Smooth muscle cell (in vitro differentiated cells): ENCODE results near the gene DHCR24. TPM values are rescaled to one million over a fixed set of nuclear protein-coding genes. Genes with fewer than 3 reads are reported as not detected.

Experiments
- DNase-seq: peaks from one replicate; lab custom pipeline; 2025; ENCODE audit not compliant: unreplicated experiment; lab: John Stamatoyannopoulos, UW
- H2AFZ ChIP-seq: fragments of 200-600 bp; sonication (generic); 2 replicates; pipeline ENCODE4 v1.6.0; 2016; ENCODE audit warnings: antibody characterized with exemption, low read depth, mild to moderate bottlenecking
- H3F3A ChIP-seq: fragments of 200-600 bp; sonication (generic); 2 replicates; pipeline ENCODE4 v1.6.0; 2017; ENCODE audit warnings: antibody characterized with exemption, low read depth
- H3K27ac ChIP-seq: fragments of 200-600 bp; sonication (generic); 2 replicates; pipeline ENCODE4 v1.5.1; 2016; ENCODE audit warnings: low read depth, mild to moderate bottlenecking
- H3K27me3 ChIP-seq: fragments of 200-600 bp; sonication (generic); 2 replicates; pipeline ENCODE4 v1.6.1; 2016; ENCODE audit warnings: low read depth, mild to moderate bottlenecking
- H3K36me3 ChIP-seq: fragments of 200-600 bp; sonication (generic); 2 replicates; pipeline ENCODE4 v1.5.1; 2016; ENCODE audit warnings: low read depth
- H3K4me1 ChIP-seq: fragments of 200-600 bp; sonication (generic); 2 replicates; pipeline ENCODE4 v1.5.1; 2016; ENCODE audit warnings: low read depth
- H3K4me2 ChIP-seq: fragments of 200-600 bp; sonication (generic); 2 replicates; pipeline ENCODE4 v1.6.0; 2016; ENCODE audit warnings: mild to moderate bottlenecking
- H3K4me3 ChIP-seq: fragments of 200-600 bp; sonication (generic); 2 replicates; pipeline ENCODE4 v1.5.1; 2016; ENCODE audit warnings: mild to moderate bottlenecking
- H3K79me2 ChIP-seq: fragments of 200-600 bp; sonication (generic); 2 replicates; pipeline ENCODE4 v1.6.0; 2016; ENCODE audit warnings: low read depth, mild to moderate bottlenecking
- H3K9ac ChIP-seq: fragments of 200-600 bp; sonication (generic); 2 replicates; pipeline ENCODE4 v1.6.0; 2016; ENCODE audit warnings: low read depth
- H3K9me3 ChIP-seq: fragments of 200-600 bp; sonication (generic); replicated peaks from 2 replicates; pipeline ENCODE4 v1.5.1; 2016; ENCODE audit warnings: low read depth
- H4K20me1 ChIP-seq: fragments of 200-600 bp; sonication (generic); 2 replicates; pipeline ENCODE4 v1.6.0; 2016; ENCODE audit warnings: low read depth
- CTCF ChIP-seq: fragments of 200-600 bp; sonication (generic); IDR thresholded peaks from 2 replicates; pipeline ENCODE4 v1.5.1; 2017; ENCODE audit warnings: borderline replicate concordance, mild to moderate bottlenecking, antibody characterized with exemption; ENCODE audit not compliant: insufficient read depth, poor library complexity, severe bottlenecking
- WGBS: methylation state at CpG from one replicate; pipeline ENCODE4 v1.1.7; 2016; ENCODE audit warnings: low lambda C conversion rate; 5-methylcytosine and 5-hydroxymethylcytosine counted together
- polyA plus RNA-seq: library from polyadenylated mRNA; unstranded; fragments of >200 nt; fragmentation: Nextera tagmentation; extraction: Ambion mirVana; gene quantifications from 2 replicates; pipeline ENCODE4 v1.2.1, GENCODE V29; 2016
- total RNA-seq: library from RNA; depleted of rRNA; stranded (reverse); fragments of >200 nt; gene quantifications from 2 replicates; pipeline ENCODE4 v1.2.3, GENCODE V29; 2014

Gene DHCR24
- total and polyA plus RNA-seq, 2 experiments from 2014 or later = 47.2 to 64.2 TPM

DNA sequence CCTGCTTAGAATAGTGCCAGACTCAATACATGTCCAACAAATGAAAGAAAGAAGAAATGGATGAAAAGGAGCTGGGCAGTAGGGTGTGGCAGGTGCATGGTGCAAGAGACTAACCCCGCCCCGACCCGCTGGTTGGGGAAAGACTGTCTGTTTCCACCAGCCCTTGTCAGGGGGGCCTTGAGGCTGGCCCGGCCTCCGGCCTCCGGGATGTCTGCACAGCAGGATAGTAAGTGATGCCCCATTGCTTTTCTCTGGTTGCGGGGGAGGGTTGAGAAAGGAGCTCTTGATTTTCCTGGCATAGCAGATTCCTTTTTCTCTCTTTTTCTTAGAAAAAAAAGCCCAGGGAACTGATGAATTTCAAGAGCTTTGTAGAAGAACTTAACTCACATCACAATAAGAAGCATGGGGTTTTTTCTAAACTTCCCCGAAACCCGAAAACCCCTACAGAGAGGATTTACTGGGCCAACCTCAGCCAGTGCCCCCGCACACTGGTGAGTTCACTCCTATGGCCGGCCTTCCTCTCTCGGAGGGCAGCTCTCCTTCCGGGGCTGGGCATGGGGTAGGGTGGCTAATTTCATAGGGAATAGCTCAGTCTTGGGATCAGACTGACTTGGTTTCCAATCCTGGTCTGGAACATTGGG is 73.4 kb downstream of the DHCR24 start:
- Histone ChIP-seq H3K9me3 (no peaks in the 10 kb centered on the region), H3K27ac (no peak overlapping the region), H3F3A (no peaks in the 10 kb centered on the region), H4K20me1 (no peaks in the 10 kb centered on the region), H3K9ac (no peak overlapping the region), H3K79me2 (no peaks in the 10 kb centered on the region), H2AFZ (no peak overlapping the region), H3K27me3 (no peaks in the 10 kb centered on the region), H3K4me3 (no peak overlapping the region), H3K4me2 (no peak overlapping the region), H3K36me3 (no peaks in the 10 kb centered on the region), H3K4me1 (no peaks in the 10 kb centered on the region)
- TF ChIP-seq CTCF = no peak
- no peak for DNase-seq
- 57% methylated on average over 13 of the region's 13 CpGs for WGBS

DNA sequence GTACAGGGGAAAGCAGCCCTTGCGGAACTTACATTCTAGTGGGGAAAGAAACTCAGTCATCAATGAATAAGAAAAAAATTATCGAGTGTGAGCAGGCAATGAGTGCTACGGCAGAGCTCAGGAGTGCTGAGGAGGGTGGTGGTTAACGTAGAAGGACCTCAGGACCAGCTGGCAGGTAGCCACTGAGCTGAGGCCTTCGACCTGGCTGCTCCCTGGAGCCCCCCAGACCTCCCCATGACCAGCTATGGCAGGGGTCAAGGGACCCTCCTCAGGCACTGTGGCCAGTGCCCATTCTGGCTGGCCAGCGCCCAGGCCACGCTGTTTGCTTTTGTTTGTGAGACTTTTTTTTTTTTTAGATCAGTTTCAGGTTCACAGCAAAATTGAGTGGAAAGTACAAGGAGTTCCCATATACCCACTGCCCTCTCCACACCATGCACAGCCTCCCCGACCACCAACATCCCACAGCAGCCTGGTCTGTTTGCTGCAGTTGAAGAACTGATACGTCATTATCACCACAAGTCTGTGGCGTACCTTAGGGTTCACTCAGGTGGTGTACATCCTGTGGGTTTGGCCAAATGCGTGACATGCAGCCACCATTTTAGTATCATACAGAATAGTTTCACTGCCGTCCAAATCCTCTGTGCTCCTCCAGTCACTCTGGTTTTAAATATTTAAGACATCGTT is 74.1 kb downstream of the DHCR24 start:
- H3K4me2 ChIP-seq = no peak overlapping the region
- no peak for DNase-seq
- H2AFZ ChIP-seq = no peak overlapping the region
- H3K27ac ChIP-seq = no peak overlapping the region
- no peaks in the 10 kb centered on the region for H4K20me1 ChIP-seq
- no peaks in the 10 kb centered on the region for H3K79me2 ChIP-seq
- H3K9ac ChIP-seq = no peak overlapping the region
- 83% methylated on average over 13 of the region's 13 CpGs for WGBS
- no peaks in the 10 kb centered on the region for H3K36me3 ChIP-seq
- no peak for TF ChIP-seq CTCF
- H3K4me3 ChIP-seq = no peak overlapping the region
- H3F3A ChIP-seq = no peaks in the 10 kb centered on the region
- H3K9me3 ChIP-seq = no peaks in the 10 kb centered on the region
- H3K27me3 ChIP-seq = no peaks in the 10 kb centered on the region
- H3K4me1 ChIP-seq = no peaks in the 10 kb centered on the region

GRCh38 chr1:54811739-54812655 is 75.0 kb downstream of the DHCR24 start:
- no peaks in the 10 kb centered on the region for H4K20me1 ChIP-seq
- no peaks in the 10 kb centered on the region for H3K36me3 ChIP-seq
- H3K9me3 ChIP-seq = no peaks in the 10 kb centered on the region
- H3F3A ChIP-seq = no peaks in the 10 kb centered on the region
- H3K4me3 ChIP-seq = no peak overlapping the region
- 85% methylated on average over 18 of the region's 18 CpGs for WGBS
- H3K4me2 ChIP-seq = no peak overlapping the region
- no peak overlapping the region for H2AFZ ChIP-seq
- H3K27ac ChIP-seq = no peak overlapping the region
- no peak for TF ChIP-seq CTCF
- no peaks in the 10 kb centered on the region for H3K79me2 ChIP-seq
- no peaks in the 10 kb centered on the region for H3K27me3 ChIP-seq
- H3K4me1 ChIP-seq = no peaks in the 10 kb centered on the region
- H3K9ac ChIP-seq = no peak overlapping the region
- no peak for DNase-seq
